NT2/D1 (cell line): ENCODE measurements around the gene HMGB1.

Experiments used
- SUZ12 ChIP-seq: IDR thresholded peaks from 2 replicates; pipeline ENCODE4 v1.6.1; 2011; ENCODE audit not compliant: insufficient read length, insufficient read depth; ENCODE audit errors: extremely low read depth
- ZNF274 ChIP-seq: IDR thresholded peaks from 2 replicates; pipeline ENCODE4 v1.6.1; 2011; ENCODE audit warnings: mild to moderate bottlenecking, low read depth, low read length

DNA sequence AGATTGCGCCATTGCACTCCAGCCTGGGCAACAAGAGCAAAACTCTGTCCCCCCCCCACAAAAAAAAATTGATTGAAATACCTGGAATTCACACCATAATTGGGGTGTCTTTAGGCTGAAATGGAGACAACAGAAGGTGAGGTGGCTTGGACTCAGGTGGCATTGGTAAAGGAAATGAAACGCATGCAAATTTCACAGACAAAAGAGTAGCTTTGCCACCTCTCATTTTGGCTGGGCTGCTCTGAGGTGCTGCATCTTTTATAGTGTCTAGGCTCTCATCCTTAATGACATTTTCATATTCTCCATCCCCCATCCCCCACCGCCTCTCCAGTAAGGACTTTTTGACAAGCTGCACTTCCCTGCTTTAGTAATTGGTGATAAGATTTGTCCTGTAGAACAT lies 36.5 kb downstream of the HMGB1 start:
- no peak for TF ChIP-seq SUZ12
- no peak for TF ChIP-seq ZNF274
